C4-2B (cell line): Measurements from ENCODE around the gene VRK1.

Experiments
- CTCF ChIP-seq: fragments of 450-650 bp; conservative IDR thresholded peaks from 2 replicates; pipeline ENCODE4 v1.5.1; 2017; ENCODE audit warnings: mild to moderate bottlenecking
- ZFX ChIP-seq: fragments of 450-650 bp; IDR thresholded peaks from 2 replicates; pipeline ENCODE4 v1.6.1; 2017

- TF ChIP-seq CTCF (no peak), ZFX (no peak)
These were observed 36.1 kb upstream of the VRK1 start for GRCh38 chr14:96761066-96761465.
